Esophagus muscularis mucosa (tissue), 4 donors: ENCODE measurements around the gene ZNF557. TPM values are rescaled to one million over a fixed set of nuclear protein-coding genes. Genes with fewer than 3 reads are reported as not detected.
A peak's percentile ranks its signal among the peaks of the same experiment; 100 is the strongest.

Source experiments
- DNase-seq: peaks from one replicate; pipeline ENCODE4 v3.0.0-alpha.2; 2017; ENCODE audit errors: extremely low spot score
- H3K27ac ChIP-seq, 4 donors: fragments of 200-600 bp; sonication (generic); replicated peaks in 1 of 4; 1 replicate in 3 of 4; 2 replicates in 1 of 4; pipeline ENCODE4 v1.5.1; 2016 to 2019; ENCODE audit warnings: mild to moderate bottlenecking in 1 of 4
- H3K27me3 ChIP-seq, 4 donors: fragments of 200-600 bp; sonication (generic); one replicate each; pipeline versions ENCODE4 v1.5.1 to v1.6.0; 2016 to 2019
- H3K36me3 ChIP-seq, 4 donors: fragments of 200-600 bp; sonication (generic); one replicate each; pipeline ENCODE4 v1.5.1; 2016 to 2019
- H3K4me1 ChIP-seq, 4 donors: fragments of 200-600 bp; sonication (generic); one replicate each; pipeline ENCODE4 v1.5.1; 2016 to 2019
- H3K4me3 ChIP-seq, 4 donors: fragments of 200-600 bp; sonication (generic); 1 replicate in 2 of 4; 2 replicates in 2 of 4; pipeline ENCODE4 v1.5.1; 2016 to 2019; ENCODE audit warnings: mild to moderate bottlenecking in 4 of 4, moderate library complexity in 1 of 4
- H3K9me3 ChIP-seq, 4 donors: fragments of 200-600 bp; sonication (generic); 1 replicate in 3 of 4; 2 replicates in 1 of 4; pipeline ENCODE4 v1.5.1; 2016 to 2019
- CTCF ChIP-seq, 3 experiments: fragments of 200-600 bp in 2 of 3; fragments of 450-650 bp in 1 of 3; sonication (generic) in 2 of 3; IDR thresholded peaks; one replicate each; pipeline ENCODE4 v1.5.1; 2017 to 2019; ENCODE audit warnings: antibody characterized with exemption in 3 of 3, mild to moderate bottlenecking in 2 of 3, moderate library complexity in 1 of 3
- EP300 ChIP-seq: sonication (generic); formaldehyde crosslinking; IDR thresholded peaks from one replicate; pipeline ENCODE4 v1.6.1; 2017; ENCODE audit warnings: antibody characterized with exemption
- POLR2A ChIP-seq: fragments of 450-650 bp; IDR thresholded peaks from one replicate; pipeline ENCODE4 v1.6.1; 2017; ENCODE audit warnings: antibody characterized with exemption, moderate library complexity, mild to moderate bottlenecking, low read depth
- POLR2AphosphoS5 ChIP-seq, 2 donors: sonication (generic); formaldehyde crosslinking; IDR thresholded peaks; one replicate each; pipeline ENCODE4 v1.6.1; 2017; ENCODE audit warnings: antibody characterized with exemption in 2 of 2
- WGBS: methylation state at CpG from one replicate; pipeline ENCODE4 v1.1.5; 2018; 5-methylcytosine and 5-hydroxymethylcytosine counted together
- intact Hi-C: fragments of 100-400 bp; cut with DNase I; formaldehyde crosslinking; loops from one replicate; pipeline ENCODE4 v1.15.1; 2023
- total RNA-seq, 4 donors: library from RNA; depleted of rRNA; stranded (reverse); fragments of >200 nt; gene quantifications; one replicate each; pipeline versions ENCODE4 v1.1.0 to v1.2.1, GENCODE V29; 2016

ZNF557 gene
- total RNA-seq, 4 donors from 2014 or later: 5.5 to 9.0 (median 8.3) TPM

GRCh38 chr19:7124782-7125181, 55.3 kb downstream of the ZNF557 start:
- Histone ChIP-seq H3K4me1 (no peaks in the 10 kb centered on the region), H3K4me3 (no peak overlapping the region), H3K36me3 (peaks cover 73 to 96% (median 93%) of the 10 kb centered on the region in 4 donors), H3K27ac (no peak overlapping the region), H3K9me3 (peaks cover 0 to 22% (median 15%) of the 10 kb centered on the region in 4 donors), H3K27me3 (no peaks in the 10 kb centered on the region)
- TF ChIP-seq EP300: no peak
- TF ChIP-seq POLR2AphosphoS5 (IDR thresholded peaks at IDR 0.05): peak in 1 of 2 donors; percentile 16
- intact Hi-C loops: no loop called here
- no peak for DNase-seq
- 79% methylated on average over 3 of the region's 3 CpGs for WGBS

GRCh38 chr19:7125221-7125620, 55.7 kb downstream of the ZNF557 start:
- Histone ChIP-seq H3K4me3 (no peak overlapping the region), H3K27me3 (no peaks in the 10 kb centered on the region), H3K36me3 (peaks cover 73 to 96% (median 93%) of the 10 kb centered on the region in 4 donors), H3K27ac (no peak overlapping the region), H3K9me3 (peaks cover 0 to 22% (median 15%) of the 10 kb centered on the region in 4 donors), H3K4me1 (no peaks in the 10 kb centered on the region)
- intact Hi-C loops: no loop called here
- WGBS: 95% methylated on average over 2 of the region's 16 CpGs
- no peak for DNase-seq
- TF ChIP-seq CTCF (IDR thresholded peaks at IDR 0.05) (no peak), EP300 (no peak), POLR2AphosphoS5 (IDR thresholded peaks at IDR 0.05) (no peak), POLR2A (no peak)

- intact Hi-C loops: no loop called here
- H3K27me3 ChIP-seq: no peaks in the 10 kb centered on the region
- peaks cover 0 to 22% (median 15%) of the 10 kb centered on the region in 4 donors for H3K9me3 ChIP-seq
- DNase-seq: no peak
- WGBS: 100% methylated on average over 1 of the region's 3 CpGs
- TF ChIP-seq POLR2A (no peak), CTCF (IDR thresholded peaks at IDR 0.05) (no peak), POLR2AphosphoS5 (IDR thresholded peaks at IDR 0.05) (no peak), EP300 (no peak)
- no peak overlapping the region for H3K4me3 ChIP-seq
- H3K36me3 ChIP-seq: peaks cover 79 to 96% (median 93%) of the 10 kb centered on the region in 4 donors
- no peak overlapping the region for H3K27ac ChIP-seq
- H3K4me1 ChIP-seq: no peaks in the 10 kb centered on the region
Measured at GRCh38 chr19:7126132-7126531, 56.6 kb downstream of the ZNF557 start.

- DNase-seq: no peak
- TF ChIP-seq POLR2A (no peak), CTCF (IDR thresholded peaks at IDR 0.05) (no peak), EP300 (no peak), POLR2AphosphoS5 (IDR thresholded peaks at IDR 0.05) (no peak)
- H3K36me3 ChIP-seq: peaks cover 69 to 88% (median 77%) of the 10 kb centered on the region in 4 donors
- no peak overlapping the region for H3K4me3 ChIP-seq
- H3K27me3 ChIP-seq: no peaks in the 10 kb centered on the region
- 100% methylated on average over 1 of the region's 1 CpG for WGBS
- intact Hi-C loops: no loop called here
- peaks cover 0 to 9% (median 3%) of the 10 kb centered on the region in 4 donors for H3K4me1 ChIP-seq
- H3K9me3 ChIP-seq: peaks cover 0 to 21% (median 15%) of the 10 kb centered on the region in 4 donors
- H3K27ac ChIP-seq: no peak overlapping the region
Measured at GRCh38 chr19:7130043-7130442, 60.5 kb downstream of the ZNF557 start.

GRCh38 chr19:7132054-7132453, 62.6 kb downstream of the ZNF557 start:
- H3K27me3 ChIP-seq: no peaks in the 10 kb centered on the region
- 97% methylated on average over 16 of the region's 16 CpGs for WGBS
- peaks cover 0 to 1% (median 0%) of the 10 kb centered on the region in 4 donors for H3K9me3 ChIP-seq
- H3K36me3 ChIP-seq: peaks cover 57 to 83% (median 67%) of the 10 kb centered on the region in 4 donors
- DNase-seq: no peak
- H3K27ac ChIP-seq: no peak overlapping the region
- intact Hi-C loops: no loop called here
- H3K4me3 ChIP-seq: no peak overlapping the region
- TF ChIP-seq EP300 (no peak), POLR2A (no peak), POLR2AphosphoS5 (IDR thresholded peaks at IDR 0.05) (no peak), CTCF (IDR thresholded peaks at IDR 0.05) (no peak)
- peaks cover 0 to 9% (median 3%) of the 10 kb centered on the region in 4 donors for H3K4me1 ChIP-seq
